ENCODE measurements around the gene PAPOLG.

DNA sequence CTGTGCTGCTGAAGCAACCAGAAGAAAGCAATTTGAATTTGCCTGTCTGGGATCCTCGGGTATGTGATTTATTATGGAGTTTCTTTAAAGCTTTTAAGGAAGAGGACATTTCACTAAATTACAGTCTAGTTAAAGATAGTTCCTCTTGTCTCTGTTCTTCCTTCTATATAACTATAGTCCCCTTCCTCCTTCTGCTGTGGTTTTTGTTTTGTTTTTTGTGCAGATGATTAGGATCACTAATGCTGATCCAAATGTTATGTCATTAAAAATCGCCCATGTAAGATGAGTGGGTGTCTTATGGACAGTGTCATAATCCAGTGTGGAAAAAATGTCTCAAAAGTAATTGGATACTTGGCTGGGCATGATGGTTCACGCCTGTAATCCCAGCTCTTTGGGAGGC lies 24.7 kb downstream of the PAPOLG start:
- TF ChIP-seq CTCF (IDR thresholded peaks at IDR 0.05) (no peak), POLR2A (IDR thresholded peaks at IDR 0.05) (no peak)
